Epithelial cell of esophagus (primary cell): ENCODE data around the gene C1R.

Source experiments
- DNase-seq: peaks from one replicate; pipeline ENCODE4 v3.0.0; 2010; ENCODE audit warnings: low read depth
- H3K4me3 ChIP-seq: 2 replicates; pipeline ENCODE4 v1.5.1; 2011; ENCODE audit warnings: mild to moderate bottlenecking, low read length, control low read depth
- TF ChIP-seq, protein P1 (sequence below): IDR thresholded peaks from 2 replicates; pipeline ENCODE4 v1.5.1; 2011; ENCODE audit warnings: low read depth, mild to moderate bottlenecking, low read length, control low read depth, inconsistent platforms; ENCODE audit not compliant: insufficient read depth; ENCODE audit errors: missing control alignments

The C1R gene

DNA sequence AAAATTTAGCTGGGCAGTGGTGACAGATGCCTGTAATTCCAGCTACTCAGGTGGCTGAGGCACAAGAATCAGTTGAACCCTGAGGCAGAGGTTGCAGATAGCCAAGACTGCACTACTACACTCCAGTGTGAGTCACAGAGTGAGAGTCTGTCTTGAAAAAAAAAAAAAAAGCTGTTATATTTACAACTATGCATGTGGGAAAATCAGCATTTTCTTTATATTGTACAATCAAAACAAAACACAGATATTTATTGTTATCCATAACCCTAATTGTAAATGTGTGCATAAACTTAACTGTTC is 12.5 kb downstream of the C1R start:
- H3K4me3 ChIP-seq = no peak overlapping the region
- TF ChIP-seq, protein P1, sequence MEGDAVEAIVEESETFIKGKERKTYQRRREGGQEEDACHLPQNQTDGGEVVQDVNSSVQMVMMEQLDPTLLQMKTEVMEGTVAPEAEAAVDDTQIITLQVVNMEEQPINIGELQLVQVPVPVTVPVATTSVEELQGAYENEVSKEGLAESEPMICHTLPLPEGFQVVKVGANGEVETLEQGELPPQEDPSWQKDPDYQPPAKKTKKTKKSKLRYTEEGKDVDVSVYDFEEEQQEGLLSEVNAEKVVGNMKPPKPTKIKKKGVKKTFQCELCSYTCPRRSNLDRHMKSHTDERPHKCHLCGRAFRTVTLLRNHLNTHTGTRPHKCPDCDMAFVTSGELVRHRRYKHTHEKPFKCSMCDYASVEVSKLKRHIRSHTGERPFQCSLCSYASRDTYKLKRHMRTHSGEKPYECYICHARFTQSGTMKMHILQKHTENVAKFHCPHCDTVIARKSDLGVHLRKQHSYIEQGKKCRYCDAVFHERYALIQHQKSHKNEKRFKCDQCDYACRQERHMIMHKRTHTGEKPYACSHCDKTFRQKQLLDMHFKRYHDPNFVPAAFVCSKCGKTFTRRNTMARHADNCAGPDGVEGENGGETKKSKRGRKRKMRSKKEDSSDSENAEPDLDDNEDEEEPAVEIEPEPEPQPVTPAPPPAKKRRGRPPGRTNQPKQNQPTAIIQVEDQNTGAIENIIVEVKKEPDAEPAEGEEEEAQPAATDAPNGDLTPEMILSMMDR = no peak
- DNase-seq = peak; percentile 88

DNA sequence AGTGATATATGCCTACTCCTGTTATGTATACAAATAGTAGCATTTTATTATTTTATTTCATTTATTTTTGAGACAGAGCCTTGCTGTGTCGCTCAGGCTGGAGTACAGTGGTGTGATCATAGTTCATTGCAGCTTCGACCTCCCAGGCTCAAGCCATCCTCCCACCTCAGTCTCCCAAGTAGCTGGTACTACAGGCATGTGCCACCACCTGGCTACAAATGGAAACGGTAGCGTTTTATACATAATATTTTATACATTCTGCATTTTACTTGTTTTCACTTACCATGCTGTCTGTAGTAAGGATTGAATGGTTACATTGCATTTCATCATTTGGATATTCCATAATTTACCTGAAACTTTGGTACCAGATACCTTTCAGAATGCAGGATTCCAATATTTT is 14.1 kb downstream of the C1R start:
- DNase-seq = no peak
- TF ChIP-seq, protein P1 = no peak
- H3K4me3 ChIP-seq = no peak overlapping the region

DNA sequence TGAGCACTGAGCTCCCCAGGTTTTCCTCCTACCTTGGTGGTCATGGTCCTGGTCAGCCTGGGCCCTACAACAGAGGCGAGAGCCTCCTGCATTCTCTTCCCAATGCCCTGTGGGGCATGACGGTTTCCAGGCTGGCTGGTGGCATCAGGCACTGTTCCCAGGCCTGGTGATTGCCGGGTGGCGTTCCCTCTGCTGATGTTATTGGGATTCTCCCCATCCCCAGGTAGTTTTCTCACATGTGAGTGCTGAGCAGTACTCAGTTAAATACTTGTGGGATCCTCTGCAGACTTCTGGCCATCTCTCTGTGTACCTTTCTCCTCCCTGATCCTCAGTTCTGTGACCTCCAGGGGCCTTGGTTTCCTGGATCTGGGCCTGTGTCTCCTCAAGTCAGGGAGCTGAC is 15.8 kb downstream of the C1R start:
- TF ChIP-seq, protein P1 = no peak
- H3K4me3 ChIP-seq = no peak overlapping the region
- no peak for DNase-seq

DNA sequence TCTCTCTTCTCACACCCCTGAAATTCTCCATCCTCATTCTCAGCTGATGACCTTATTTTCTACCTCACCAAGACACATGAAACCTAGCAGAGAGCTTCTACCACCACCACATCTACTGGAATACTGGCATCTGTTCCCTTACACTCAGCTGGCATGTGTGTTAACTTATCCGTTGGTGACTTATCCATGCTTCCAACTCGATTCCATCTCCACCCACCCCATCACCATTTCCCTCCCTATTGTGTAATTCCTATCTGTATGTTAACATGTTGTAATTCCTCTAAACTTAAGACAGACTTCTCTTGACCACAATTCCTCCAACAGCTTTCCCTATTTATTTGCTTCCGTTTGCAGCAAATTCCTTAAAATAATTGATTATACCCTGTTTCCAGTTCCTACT is 16.3 kb downstream of the C1R start:
- TF ChIP-seq, protein P1 = no peak
- peak; percentile 60 for DNase-seq
- no peak overlapping the region for H3K4me3 ChIP-seq

DNA sequence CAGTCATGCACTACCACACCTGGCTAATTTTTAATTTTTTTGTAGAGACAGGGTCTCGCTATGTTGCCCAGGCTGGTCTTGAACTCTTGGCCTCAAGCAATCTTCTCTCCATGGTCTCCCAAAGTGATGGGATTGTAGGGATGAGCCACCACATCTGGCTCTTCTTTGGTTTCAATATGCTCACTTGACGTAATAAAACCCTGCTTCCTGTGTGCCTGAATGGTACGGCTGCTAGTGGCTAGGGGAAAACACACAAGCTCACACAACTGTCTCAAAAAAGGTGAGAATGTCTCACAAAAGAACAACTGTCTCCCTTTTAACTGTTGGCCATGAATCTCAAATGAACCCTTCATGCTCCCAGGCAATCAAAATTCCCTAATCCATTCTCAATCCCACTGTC is 16.7 kb downstream of the C1R start:
- TF ChIP-seq, protein P1 = no peak
- no peak for DNase-seq
- H3K4me3 ChIP-seq = no peak overlapping the region

DNA sequence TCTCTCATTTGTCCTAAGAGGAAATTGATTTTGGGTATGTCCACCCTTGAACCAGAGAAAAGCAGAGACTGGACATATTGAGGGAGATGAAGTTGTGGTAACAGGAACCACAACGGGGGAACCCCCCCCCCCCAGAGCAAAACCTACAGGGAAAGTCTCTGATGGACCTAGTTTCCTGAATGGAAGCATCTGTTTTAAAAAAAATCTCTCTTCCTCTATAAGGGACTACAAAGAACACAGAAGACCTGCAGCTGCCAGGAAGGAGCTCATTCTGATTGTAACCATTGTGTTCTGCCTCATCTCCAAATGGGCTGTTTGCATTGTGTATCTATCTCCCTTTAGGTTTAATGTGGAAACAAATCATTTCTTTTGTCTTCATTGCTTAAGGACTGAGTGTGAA is 18.3 kb downstream of the C1R start:
- TF ChIP-seq, protein P1 = no peak
- no peak for DNase-seq
- no peak overlapping the region for H3K4me3 ChIP-seq

DNA sequence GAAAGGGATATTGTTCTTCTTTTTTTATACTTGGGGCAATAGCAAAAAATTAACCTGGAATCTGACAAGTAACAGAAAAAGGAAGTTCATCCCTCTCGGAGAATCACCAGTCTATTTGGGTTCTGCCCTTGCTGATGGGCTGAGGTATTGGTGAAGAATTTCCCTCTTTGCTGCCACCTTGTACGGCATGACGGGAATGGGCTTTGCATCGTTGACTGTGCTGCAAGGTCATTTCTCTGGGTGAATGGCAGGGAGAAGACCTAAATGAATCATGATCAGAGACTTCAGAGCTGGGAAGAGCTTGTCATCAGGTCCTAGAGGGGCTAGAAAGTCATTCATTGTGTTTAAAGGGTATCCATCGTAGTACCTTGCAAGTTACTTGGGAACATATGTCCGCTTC is 19.7 kb downstream of the C1R start:
- no peak overlapping the region for H3K4me3 ChIP-seq
- no peak for DNase-seq
- TF ChIP-seq, protein P1 = no peak
